Suppressor macrophage (primary cell): ENCODE measurements around the gene MLIP.

Experiments used
- DNase-seq, 4 experiments: peaks; one replicate each; pipeline ENCODE4 v3.0.0-alpha.2; 2020 to 2022

MLIP gene

DNA sequence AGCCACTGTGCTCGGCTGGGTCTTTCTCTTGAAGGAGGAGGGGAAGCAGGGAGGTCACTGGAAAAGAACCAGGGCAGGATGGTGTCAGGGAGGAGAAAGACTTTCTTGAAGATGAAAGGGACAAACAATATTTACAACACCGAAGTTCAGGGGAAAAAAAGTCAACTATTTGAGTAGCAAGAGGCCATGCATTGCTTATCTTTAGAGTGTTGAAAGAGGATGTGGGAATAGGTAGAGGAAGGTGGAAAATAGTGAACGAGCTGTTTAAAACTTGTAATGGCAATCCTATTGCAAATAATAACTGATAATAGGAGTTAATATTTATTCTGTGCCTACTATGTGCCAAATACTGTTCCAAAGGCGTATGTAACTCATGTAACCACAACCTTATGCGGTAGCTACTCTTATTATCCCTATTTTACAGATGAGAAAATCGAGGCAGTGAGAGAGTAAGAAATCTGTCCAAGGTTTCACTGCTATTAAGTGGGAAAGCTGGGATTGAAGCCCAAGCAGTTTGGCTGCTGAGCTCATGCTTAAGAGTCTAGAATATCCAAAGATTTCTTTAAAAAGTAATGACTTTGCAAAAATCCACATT, 12.7 kb upstream of the MLIP start:
- DNase-seq: no peak

DNA sequence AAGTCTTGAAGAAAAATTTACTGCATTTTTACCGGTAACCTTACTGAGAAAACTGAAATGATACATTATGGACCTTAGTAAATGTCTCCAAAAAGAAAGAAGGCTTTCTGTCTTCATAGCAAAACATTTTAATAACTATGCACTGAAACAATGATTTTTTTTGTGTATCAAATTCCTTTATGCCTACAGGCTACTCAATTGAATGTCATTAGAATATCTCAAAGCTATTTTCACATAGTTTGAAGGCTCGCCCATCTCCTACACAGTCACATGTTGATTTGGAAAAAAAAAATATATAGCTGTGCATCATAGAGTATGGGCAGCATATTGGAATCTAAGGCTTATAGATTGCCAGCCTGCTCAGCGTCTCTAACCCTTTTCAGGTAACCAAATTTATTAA, 12.0 kb upstream of the MLIP start:
- no peak for DNase-seq

- no peak for DNase-seq
These were observed 10.7 kb upstream of the MLIP start for GRCh38 chr6:54100411-54101006.

DNA sequence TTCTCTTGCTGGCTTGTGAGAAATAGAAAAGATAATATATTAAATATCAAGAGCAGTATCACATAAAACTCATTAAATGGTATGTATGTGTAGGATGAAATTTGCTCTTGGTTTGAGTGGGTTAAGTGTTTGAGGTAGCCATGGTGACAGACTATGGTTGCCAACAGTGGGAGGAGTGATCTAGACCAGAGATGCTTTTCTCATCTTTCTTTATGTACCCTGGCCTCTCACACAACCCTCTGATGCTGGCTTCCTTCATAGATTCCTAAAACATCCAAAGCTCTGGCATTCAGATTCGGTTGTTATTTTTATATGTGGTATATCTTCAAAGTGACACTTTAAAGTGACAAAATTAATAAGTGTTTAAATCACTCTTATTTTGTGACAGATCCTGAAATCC, 9.0 kb upstream of the MLIP start:
- no peak for DNase-seq

- no peak for DNase-seq
These were observed 7.7 kb upstream of the MLIP start for GRCh38 chr6:54103497-54103896.

DNA sequence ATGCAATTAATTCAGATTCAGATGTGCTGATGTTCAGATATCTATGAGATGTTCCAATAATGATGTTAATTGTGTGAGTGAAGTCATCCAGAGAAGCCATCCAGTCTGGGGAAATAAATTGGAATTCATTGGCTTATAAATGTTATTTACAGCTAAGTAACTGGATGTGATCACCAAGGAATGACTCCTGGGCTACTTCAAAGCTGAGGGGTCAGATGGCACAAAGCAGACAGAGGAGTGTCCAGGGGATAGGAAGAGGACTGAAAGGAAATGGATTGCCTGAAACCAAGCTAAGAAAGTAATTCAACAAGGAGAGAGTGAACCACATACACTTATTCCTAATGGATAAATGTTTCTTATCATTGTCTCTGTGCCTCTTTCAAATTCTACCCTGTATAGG, 4.5 kb upstream of the MLIP start:
- DNase-seq: no peak

DNA sequence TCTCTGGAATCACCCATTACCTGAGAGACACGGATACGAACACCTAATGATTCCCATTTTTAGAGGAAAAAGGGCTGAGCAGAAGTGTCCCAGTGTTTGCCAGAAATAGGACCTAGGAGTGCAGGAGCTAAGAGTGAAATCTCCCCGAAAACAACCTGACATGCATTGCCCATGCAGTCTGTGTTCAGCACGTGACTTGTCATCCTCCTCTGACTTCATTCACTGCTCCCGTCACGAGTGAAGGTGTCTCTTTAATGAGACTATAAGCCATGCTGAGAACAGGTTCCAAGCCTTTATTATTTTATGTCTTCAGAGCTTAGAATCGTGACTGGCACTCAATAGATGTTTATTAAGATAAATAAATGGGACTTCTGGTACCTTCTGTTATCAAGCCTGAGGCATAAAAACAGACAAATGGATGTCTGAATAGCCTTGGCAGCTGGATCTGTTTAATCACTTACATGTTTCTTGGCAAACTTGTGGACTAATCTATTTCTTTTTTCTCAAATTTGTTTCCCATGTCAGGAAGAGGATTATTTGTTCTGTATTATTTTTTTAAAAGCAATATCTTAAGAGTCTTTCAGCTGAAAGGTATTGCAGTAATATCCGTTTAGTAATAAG, 3.7 kb upstream of the MLIP start:
- no peak for DNase-seq

- DNase-seq: no peak
These were observed 3.0 kb upstream of the MLIP start for GRCh38 chr6:54108271-54108670.

GRCh38 chr6:54109586-54109985, 1.7 kb upstream of the MLIP start:
- no peak for DNase-seq

GRCh38 chr6:54112151-54112650, 958 bp downstream of the MLIP start:
- no peak for DNase-seq

DNA sequence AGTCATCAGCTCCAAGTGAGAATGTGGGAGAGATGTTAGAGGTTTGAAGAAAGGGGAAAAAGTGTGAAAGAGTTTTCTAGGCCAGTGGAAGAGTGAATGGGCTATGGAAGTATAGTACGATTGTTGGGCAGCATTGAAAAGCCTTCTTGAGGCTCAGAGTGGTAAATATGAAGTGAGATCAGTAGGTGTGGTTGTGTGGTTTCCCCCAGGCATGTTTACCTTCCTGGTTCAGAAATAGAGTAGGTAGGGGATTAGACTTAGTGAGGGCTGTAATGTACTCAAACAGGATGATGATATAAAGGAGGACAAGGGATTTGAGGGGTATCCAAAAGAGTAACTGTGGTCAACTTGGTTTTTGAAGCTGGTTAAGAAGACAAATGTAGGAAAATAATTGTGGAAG, 3.7 kb downstream of the MLIP start:
- no peak for DNase-seq

GRCh38 chr6:54115966-54116365, 4.7 kb downstream of the MLIP start:
- no peak for DNase-seq

DNA sequence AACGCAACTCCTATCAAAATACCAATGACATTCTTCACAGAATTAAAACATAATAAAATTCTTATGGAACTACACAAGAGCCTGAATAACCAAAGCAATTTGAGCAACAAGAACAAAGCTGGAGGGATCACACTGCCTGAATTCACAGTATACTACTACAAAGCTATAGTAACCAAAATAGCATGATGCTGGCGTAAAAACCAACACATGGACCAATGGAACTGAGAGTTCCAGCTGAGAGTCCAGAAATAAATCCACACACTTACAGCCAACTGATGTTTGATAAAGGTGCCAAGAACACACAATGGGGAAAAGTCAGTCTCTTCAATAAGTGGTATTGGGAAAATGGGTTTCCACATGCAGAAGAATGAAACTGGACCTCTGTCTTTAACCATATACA, 6.9 kb downstream of the MLIP start:
- DNase-seq: no peak

DNA sequence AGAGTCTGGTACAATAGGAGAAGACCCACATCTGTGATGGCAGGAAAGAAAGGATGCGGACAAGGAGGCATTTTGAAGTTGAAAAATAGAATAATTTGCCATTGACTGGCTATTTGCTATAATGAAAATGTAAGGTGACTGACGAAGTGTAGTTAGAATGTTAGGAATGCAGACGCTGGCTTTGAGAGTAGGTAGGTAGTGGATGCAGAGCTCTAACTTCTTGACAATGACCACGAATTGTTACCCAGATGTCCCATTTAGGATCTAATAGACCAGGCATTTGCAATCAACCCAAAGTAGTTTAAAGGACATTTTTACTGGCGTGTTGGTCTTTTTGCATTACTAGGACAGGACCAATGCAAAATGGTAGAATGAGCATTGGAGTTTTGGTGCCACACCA, 14.2 kb downstream of the MLIP start:
- no peak for DNase-seq

GRCh38 chr6:54130179-54130578, 18.9 kb downstream of the MLIP start:
- no peak for DNase-seq

DNA sequence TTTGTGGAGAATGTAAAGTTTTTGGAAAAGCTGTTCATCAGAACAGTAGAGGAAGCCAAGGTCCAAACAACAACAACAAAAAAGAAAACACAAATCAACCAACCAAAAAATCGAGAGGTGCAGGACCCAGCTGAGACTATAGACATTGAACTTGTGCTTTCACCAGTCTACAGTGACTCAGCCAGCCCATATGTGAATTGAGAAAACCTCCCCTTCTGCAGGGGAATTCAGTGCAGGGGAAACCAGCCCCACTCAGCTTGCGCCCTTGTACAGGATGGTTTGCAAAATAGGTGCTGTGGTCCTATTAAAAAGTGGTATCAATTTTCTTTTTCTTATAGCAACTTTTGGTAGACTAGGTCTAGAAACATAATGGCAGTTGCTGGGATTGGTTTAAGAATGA, 21.3 kb downstream of the MLIP start:
- DNase-seq: no peak

DNA sequence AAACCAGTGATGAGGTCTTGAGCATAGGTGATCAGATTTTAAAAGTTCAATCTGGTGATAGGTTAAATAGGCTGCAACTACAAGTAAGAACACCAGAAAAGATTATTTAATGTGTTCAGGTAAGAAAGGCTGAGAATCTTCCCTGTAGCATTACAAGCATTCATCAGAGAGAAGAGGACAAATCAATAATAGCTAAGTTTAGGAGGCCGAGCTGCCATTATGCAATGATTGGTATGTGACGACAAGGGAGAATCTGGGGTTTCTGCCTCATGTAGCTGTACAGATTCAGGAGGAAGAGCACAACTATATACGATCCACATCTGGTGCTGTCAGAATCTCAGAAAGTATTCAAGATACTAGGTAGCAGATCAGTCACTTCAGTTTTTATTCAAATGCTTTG, 21.9 kb downstream of the MLIP start:
- no peak for DNase-seq

DNA sequence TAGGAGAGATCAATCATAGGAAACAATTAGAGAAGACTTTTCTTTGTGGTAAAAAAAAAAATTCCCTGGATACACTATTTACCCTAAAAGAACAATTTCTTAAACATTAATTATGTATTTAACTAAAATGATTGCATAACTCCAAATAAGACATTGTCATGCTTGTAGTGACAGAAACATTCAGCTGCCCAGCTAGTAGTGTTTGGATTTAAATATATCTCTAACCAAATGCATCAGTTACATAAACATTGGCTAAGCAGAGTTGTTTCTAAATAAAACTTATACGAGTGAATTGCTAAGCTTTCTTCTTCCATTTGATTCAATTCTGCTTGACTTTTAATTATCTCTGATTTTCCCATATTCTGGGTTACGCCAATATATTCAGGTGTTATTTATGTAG, 23.7 kb downstream of the MLIP start:
- no peak for DNase-seq

GRCh38 chr6:54135665-54136369, 24.6 kb downstream of the MLIP start:
- no peak for DNase-seq

DNA sequence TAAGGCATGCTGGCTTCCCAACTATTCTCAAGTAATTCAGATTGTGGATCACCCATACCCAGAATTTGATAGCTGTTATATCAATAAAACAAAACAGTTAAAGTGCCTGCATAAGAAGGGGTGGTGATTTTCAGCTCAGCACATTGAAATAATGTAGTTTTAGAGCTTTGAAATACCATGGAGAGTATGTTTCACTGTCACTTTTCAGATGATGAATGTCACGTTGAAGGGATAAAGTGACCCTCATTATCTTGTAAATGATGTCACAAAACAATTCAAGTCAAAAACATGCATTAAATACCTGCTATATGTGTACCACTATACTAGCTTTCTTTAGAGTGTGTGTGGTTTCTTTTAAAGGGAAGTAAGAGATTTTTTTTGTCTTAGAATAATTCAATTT, 27.6 kb downstream of the MLIP start:
- DNase-seq: no peak

DNA sequence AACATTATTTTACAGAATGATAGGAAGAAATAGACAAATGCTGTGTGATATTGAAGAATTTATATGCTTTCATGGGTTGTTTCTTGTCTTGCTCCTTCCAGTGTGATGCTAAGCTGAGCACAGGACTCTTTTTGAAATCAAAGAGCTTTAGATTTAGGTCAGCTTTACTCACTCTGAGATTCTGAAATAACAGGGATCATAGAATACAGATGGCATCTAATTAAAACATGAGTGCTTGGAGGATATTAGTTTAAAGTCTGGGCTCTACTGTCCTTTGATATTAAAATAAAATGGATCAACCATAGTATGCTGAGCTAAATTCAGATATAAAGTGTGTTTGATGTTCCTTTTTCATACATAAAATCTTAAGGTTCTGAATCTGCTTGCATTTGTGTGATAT, 29.6 kb downstream of the MLIP start:
- DNase-seq: no peak

GRCh38 chr6:54142889-54143519, 31.8 kb downstream of the MLIP start:
- DNase-seq: no peak

GRCh38 chr6:54151861-54152260, 40.6 kb downstream of the MLIP start:
- no peak for DNase-seq
